CD14-positive monocyte (primary cell): ENCODE results near the gene PSMA8. TPM values are rescaled to one million over a fixed set of nuclear protein-coding genes. Genes with fewer than 3 reads are reported as not detected.
A peak's percentile ranks its signal among the peaks of the same experiment; 100 is the strongest.

Experiments
- DNase-seq, 3 donors: peaks; one replicate each; pipeline ENCODE4 v3.0.0-alpha.2; 2011 to 2022
- H2AFZ ChIP-seq: 2 replicates; pipeline ENCODE4 v1.6.0; 2012; ENCODE audit warnings: mild to moderate bottlenecking, low read depth, low read length, inconsistent platforms; ENCODE audit not compliant: insufficient read depth, poor library complexity, severe bottlenecking
- H3K27ac ChIP-seq, 2 donors: 1 replicate in 1 of 2; 2 replicates in 1 of 2; pipeline ENCODE4 v1.5.1; 2012 to 2013; ENCODE audit warnings: low read length in 2 of 2, control low read depth in 1 of 2, inconsistent platforms in 1 of 2, low read depth in 1 of 2, mild to moderate bottlenecking in 1 of 2
- H3K27me3 ChIP-seq, 2 donors: one replicate each; pipeline versions ENCODE4 v1.6.0 to v1.6.1; 2011 to 2013; ENCODE audit warnings: low read length in 2 of 2; ENCODE audit not compliant: control insufficient read depth in 2 of 2, insufficient read depth in 2 of 2
- H3K36me3 ChIP-seq, 2 donors: replicated peaks in 1 of 2; 1 replicate in 1 of 2; 2 replicates in 1 of 2; pipeline versions ENCODE4 v1.5.1 to v1.6.1; 2012 to 2013; ENCODE audit warnings: low read length in 2 of 2, control low read depth in 1 of 2, inconsistent platforms in 1 of 2, mild to moderate bottlenecking in 1 of 2; ENCODE audit not compliant: insufficient read depth in 2 of 2, control insufficient read depth in 1 of 2
- H3K4me1 ChIP-seq, 2 donors: 1 replicate in 1 of 2; 2 replicates in 1 of 2; pipeline versions ENCODE4 v1.5.1 to v1.6.1; 2012 to 2013; ENCODE audit warnings: low read length in 2 of 2, control low read depth in 1 of 2, inconsistent platforms in 1 of 2, mild to moderate bottlenecking in 1 of 2, moderate library complexity in 1 of 2; ENCODE audit not compliant: insufficient read depth in 2 of 2, control insufficient read depth in 1 of 2
- H3K4me2 ChIP-seq: replicated peaks from 2 replicates; pipeline ENCODE3; 2012; ENCODE audit warnings: low read length, moderate library complexity, mild to moderate bottlenecking; ENCODE audit not compliant: poor library complexity, severe bottlenecking; ENCODE audit errors: extremely low read depth
- H3K4me3 ChIP-seq, 3 experiments: fragments of 200-600 bp in 1 of 3; sonication (generic) in 1 of 3; replicated peaks in 1 of 3; 1 replicate in 2 of 3; 2 replicates in 1 of 3; pipeline ENCODE4 v1.5.1; 2011 to 2013; ENCODE audit warnings: low read length in 3 of 3, mild to moderate bottlenecking in 3 of 3, control low read depth in 2 of 3, low read depth in 2 of 3, inconsistent platforms in 1 of 3, moderate library complexity in 1 of 3
- H3K79me2 ChIP-seq: 2 replicates; pipeline ENCODE4 v1.6.0; 2012; ENCODE audit warnings: mild to moderate bottlenecking, control low read depth, inconsistent platforms, low read length, moderate library complexity; ENCODE audit not compliant: insufficient read depth
- H3K9ac ChIP-seq: 2 replicates; pipeline ENCODE4 v1.6.0; 2017; ENCODE audit warnings: low read length, mild to moderate bottlenecking; ENCODE audit not compliant: insufficient read depth, poor library complexity, severe bottlenecking
- H3K9me3 ChIP-seq, 2 donors: replicated peaks in 1 of 2; 1 replicate in 1 of 2; 2 replicates in 1 of 2; pipeline versions ENCODE4 v1.5.1 to v1.6.1; 2012 to 2013; ENCODE audit warnings: low read length in 2 of 2, control low read depth in 1 of 2; ENCODE audit not compliant: control insufficient read depth in 1 of 2, insufficient read depth in 1 of 2
- H4K20me1 ChIP-seq: 2 replicates; pipeline ENCODE4 v1.6.0; 2012; ENCODE audit warnings: mild to moderate bottlenecking, low read length, control low read depth, moderate library complexity; ENCODE audit not compliant: insufficient read depth
- H3K27ac Mint-ChIP-seq, 7 donors: one replicate each; pipeline ENCODE4 v1.8.0; 2020; ENCODE audit warnings: mild to moderate bottlenecking in 7 of 7, mixed read lengths in 7 of 7, moderate library complexity in 6 of 7, inconsistent platforms in 2 of 7
- H3K27me3 Mint-ChIP-seq, 3 donors: one replicate each; pipeline ENCODE4 v1.8.0; 2021 to 2022; ENCODE audit warnings: low read depth in 3 of 3, mild to moderate bottlenecking in 3 of 3, mixed read lengths in 3 of 3, moderate library complexity in 3 of 3, inconsistent platforms in 1 of 3
- H3K36me3 Mint-ChIP-seq, 2 donors: one replicate each; pipeline ENCODE4 v1.8.0; 2020; ENCODE audit warnings: mixed read lengths in 2 of 2, inconsistent platforms in 1 of 2, mild to moderate bottlenecking in 1 of 2
- H3K4me1 Mint-ChIP-seq: one replicate; pipeline ENCODE4 v1.8.0; 2020; ENCODE audit warnings: mild to moderate bottlenecking, mixed read lengths
- H3K4me3 Mint-ChIP-seq, 2 donors: one replicate each; pipeline ENCODE4 v1.8.0; 2020; ENCODE audit warnings: mild to moderate bottlenecking in 2 of 2, mixed read lengths in 2 of 2, moderate library complexity in 1 of 2
- H3K9me3 Mint-ChIP-seq, 7 donors: one replicate each; pipeline ENCODE4 v1.8.0; 2020 to 2022; ENCODE audit warnings: mixed read lengths in 7 of 7, mild to moderate bottlenecking in 6 of 7, moderate library complexity in 6 of 7, inconsistent platforms in 2 of 7
- CTCF ChIP-seq: fragments of 200-600 bp; IDR thresholded peaks from one replicate; pipeline ENCODE4 v1.8.0; 2022; ENCODE audit warnings: antibody characterized with exemption, mild to moderate bottlenecking
- WGBS: methylation state at CpG from one replicate; pipeline ENCODE4 v1.1.5; 2013; ENCODE audit warnings: missing lambda C conversion rate; ENCODE audit not compliant: insufficient coverage; 5-methylcytosine and 5-hydroxymethylcytosine counted together
- intact Hi-C, 2 donors: fragments of 100-400 bp; cut with micrococcal nuclease; formaldehyde crosslinking; loops; one replicate each; pipeline versions ENCODE4 v1.15.0 to v1.15.1; 2023
- polyA plus RNA-seq, 3 donors: library from polyadenylated mRNA; depleted of rRNA in 1 of 3; unstranded in 2 of 3; stranded (reverse) in 1 of 3; fragments of 300-500 nt in 2 of 3; fragments of >200 nt in 1 of 3; fragmentation: Illumina TruSeq in 2 of 3; gene quantifications; 1 replicate in 2 of 3; 2 replicates in 1 of 3; pipeline ENCODE4 v1.2.3, GENCODE V29; 2012 to 2021

Gene PSMA8
- polyA plus RNA-seq, 3 donors = 0.13 TPM; not detected in 2

- Histone ChIP-seq H3K27me3 (no peaks in the 10 kb centered on the region), H3K36me3 (peaks cover 4 to 12% of the 10 kb centered on the region in 2 donors), H3K4me1 (peaks cover 20 to 26% of the 10 kb centered on the region in 2 donors), H3K9ac (peak overlapping the region; percentile 98), H2AFZ (peak overlapping the region; percentile 94), H3K9me3 (no peaks in the 10 kb centered on the region), H3K4me2 (peak overlapping the region; percentile 85), H3K79me2 (peaks cover 33% of the 10 kb centered on the region), H3K27ac (peak overlapping the region; percentile 96 to 99), H3K4me3 (peak overlapping the region; percentile 70 to 99 (median 93)), H4K20me1 (peaks cover 38% of the 10 kb centered on the region)
- no peak for TF ChIP-seq CTCF
- Mint-ChIP-seq H3K4me1 (peaks cover 23% of the 10 kb centered on the region), H3K4me3 (peak overlapping the region; percentile 98), H3K27me3 (no peaks in the 10 kb centered on the region), H3K27ac (peak overlapping the region; percentile 91 to 98 (median 97)), H3K36me3 (peaks cover 7 to 9% of the 10 kb centered on the region in 2 donors), H3K9me3 (peaks cover 0 to 3% (median under 1%) of the 10 kb centered on the region in 7 donors)
- WGBS = 4% methylated on average over 23 of the region's 29 CpGs
- DNase-seq = peak in 2 of 3 donors; percentile 47 to 60
- intact Hi-C loops = loop anchor here (10.0 kb wide), 1 partner anchor 134 kb away; the partner anchor contains the start of gene TAF4B (in 2 of the 2)
Observed at GRCh38 chr18:26091047-26091630, 42.5 kb upstream of the PSMA8 start.

GRCh38 chr18:26096852-26097251 is 36.8 kb upstream of the PSMA8 start:
- DNase-seq = no peak
- H3K4me3 ChIP-seq = no peak overlapping the region
- peaks cover 9% of the 10 kb centered on the region in 2 donors for H3K9me3 ChIP-seq
- no peak overlapping the region for H2AFZ ChIP-seq
- peaks cover 2 to 3% (median 3%) of the 10 kb centered on the region in 3 donors for H3K27me3 Mint-ChIP-seq
- no peaks in the 10 kb centered on the region for H3K4me1 Mint-ChIP-seq
- no peak overlapping the region for H3K9ac ChIP-seq
- no peak overlapping the region for H3K27ac ChIP-seq
- no peaks in the 10 kb centered on the region for H3K79me2 ChIP-seq
- TF ChIP-seq CTCF = no peak
- no peak overlapping the region for H3K4me2 ChIP-seq
- H3K4me1 ChIP-seq = no peaks in the 10 kb centered on the region
- peaks cover 6 to 23% (median 13%) of the 10 kb centered on the region in 7 donors for H3K9me3 Mint-ChIP-seq
- no peak overlapping the region for H3K27ac Mint-ChIP-seq
- intact Hi-C loops = loop anchor here (10.0 kb wide), 1 partner anchor 128 kb away; the partner anchor contains the start of gene TAF4B (in 2 of the 2)
- WGBS = 80% methylated on average over 1 of the region's 1 CpG
- no peaks in the 10 kb centered on the region for H3K27me3 ChIP-seq
- H3K4me3 Mint-ChIP-seq = no peak overlapping the region
- no peaks in the 10 kb centered on the region for H4K20me1 ChIP-seq
- H3K36me3 ChIP-seq = no peaks in the 10 kb centered on the region
- H3K36me3 Mint-ChIP-seq = peaks cover 2 to 3% of the 10 kb centered on the region in 2 donors
